DMS79 (cell line): ENCODE data around the gene TFDP2.
"Not testable (repeated sequence)": the region's sequence is repeated elsewhere in the genome, so short reads cannot be mapped to it uniquely, and the experiment has no call there.

Source experiments
- DNase-seq: peaks from one replicate; lab custom pipeline; 2025; lab: John Stamatoyannopoulos, UW

Gene TFDP2

DNA sequence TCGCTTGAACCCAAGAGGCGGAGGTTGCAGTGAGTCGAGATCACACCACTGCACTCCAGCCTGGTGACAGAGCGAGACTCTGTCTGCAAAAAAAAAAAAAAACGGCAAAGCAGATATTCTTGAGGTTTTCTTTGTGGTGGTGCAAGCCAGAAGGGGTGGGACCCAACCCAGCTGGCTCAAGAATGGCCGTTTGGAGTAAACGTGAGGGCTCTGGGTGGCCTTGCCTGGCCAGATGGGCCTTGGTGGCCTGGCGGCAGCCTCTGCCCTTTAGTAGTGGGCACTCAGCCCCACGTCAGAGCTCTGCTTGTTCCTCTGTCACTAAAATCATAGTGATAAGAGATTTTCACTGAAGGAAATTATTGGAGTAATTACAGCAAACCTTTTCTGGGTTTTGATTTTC lies 222.4 kb downstream of the TFDP2 start:
- DNase-seq, result no peak

DNA sequence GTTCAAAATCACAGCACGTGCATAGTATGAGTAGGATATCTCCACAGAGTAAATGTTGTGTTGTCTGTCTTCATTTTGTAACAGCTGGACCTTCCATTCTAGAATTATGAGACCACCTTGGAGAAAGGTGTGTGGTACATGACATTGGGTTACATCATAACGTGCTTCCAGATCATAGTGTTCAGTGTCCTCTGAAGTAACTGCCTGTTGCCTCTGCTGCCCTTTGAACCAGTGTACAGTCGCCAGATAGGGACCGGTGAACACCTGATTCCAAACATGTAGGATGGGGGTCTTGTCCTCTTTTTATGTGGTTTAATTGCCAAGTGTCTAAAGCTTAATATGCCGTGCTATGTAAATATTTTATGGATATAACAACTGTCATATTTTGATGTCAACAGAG lies 223.7 kb downstream of the TFDP2 start:
- not testable (repeated sequence) for DNase-seq

DNA sequence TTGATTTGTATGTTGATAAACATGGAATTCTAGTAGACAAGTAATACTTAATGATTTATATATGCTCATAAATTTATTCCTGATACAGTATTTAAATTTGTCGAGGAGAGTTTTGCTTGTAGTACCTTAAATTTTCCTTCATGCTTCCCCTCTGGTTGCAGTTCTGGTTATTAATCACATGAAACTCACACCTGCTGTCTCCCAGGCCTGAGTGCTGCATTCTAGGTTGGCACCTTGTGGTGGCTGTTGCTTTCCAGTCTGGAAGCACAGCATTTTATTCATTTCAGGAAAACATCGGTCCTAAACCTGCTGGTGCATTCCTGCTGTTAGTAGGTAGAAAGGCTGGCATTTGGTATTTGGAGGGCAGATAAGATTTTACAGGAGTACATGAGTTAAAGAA lies 228.0 kb downstream of the TFDP2 start:
- DNase-seq, result no peak

DNA sequence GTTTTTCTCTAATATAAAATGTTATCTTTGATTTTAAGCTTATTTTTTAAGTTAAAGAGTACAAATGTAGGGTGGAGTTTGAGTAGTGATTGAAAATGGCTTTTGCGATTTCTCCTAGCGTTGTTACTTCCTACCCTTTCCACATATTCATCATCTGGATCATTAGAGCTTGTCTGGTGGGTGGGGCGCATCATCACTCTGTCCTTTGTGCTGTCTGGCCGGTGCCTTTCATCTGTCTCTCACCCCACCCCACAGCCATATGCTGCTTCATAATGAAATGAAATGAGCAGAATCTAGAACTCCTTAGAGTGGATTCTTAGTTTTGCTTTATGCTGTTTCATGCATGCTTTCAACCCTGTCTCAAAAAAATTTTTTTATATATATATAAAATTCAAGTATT lies 228.6 kb downstream of the TFDP2 start:
- no peak for DNase-seq

DNA sequence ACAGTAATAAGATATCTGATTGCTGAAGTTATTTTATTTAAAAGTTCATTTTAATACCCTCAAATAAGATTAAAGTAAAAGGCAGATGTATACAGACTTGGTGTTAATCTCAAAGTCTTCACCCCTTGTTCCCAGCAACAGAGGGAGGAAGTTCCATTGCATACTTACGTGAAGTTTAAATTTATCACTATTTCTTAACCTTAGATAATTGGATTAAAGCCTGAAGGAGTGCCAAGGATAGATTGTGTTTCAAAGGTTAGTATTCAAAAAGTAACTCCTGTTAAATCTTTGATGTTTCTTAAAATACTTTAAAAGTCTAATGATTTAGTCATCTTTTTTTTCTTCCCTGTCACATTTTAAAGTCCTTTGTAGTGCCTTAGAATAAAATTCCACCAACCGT lies 233.6 kb downstream of the TFDP2 start:
- DNase-seq, result no peak

DNA sequence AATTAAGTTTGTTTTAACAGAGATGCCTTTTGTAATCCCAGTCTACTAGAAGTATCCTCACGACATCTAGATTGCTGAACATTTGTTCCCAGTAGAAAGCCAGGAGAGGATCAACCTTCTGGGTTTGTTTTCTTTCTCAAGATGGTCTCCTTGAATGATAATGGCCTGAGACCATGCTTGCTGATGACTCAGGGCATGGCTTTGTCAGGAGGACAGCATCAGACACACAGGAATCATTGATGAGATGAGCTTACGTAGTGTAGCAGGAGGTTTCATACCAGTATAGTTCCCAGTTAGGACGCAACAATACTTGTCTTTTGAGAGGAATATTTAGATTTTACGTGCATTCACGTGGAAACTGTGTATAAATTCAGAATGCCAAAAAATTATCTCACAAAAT lies 234.3 kb downstream of the TFDP2 start:
- DNase-seq, result no peak

DNA sequence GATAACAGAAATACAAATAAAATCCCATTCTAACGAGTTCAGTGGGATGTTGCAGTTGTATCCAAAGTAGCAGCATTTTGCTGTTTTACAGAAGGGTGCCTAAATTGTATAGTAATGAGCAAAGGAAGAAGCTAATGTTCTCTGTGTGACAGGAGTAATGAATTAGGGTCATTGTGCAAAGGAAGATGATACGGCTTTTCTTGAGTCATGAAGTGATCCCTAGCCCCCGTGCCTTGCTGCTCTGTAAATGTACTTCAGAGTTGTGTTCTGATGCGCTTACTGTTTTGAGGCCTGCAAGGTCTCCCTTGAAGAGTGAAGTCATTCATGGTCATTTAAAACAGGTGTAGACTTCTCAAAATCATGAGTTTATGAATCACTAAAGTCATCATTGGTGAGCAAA lies 235.0 kb downstream of the TFDP2 start:
- no peak for DNase-seq

DNA sequence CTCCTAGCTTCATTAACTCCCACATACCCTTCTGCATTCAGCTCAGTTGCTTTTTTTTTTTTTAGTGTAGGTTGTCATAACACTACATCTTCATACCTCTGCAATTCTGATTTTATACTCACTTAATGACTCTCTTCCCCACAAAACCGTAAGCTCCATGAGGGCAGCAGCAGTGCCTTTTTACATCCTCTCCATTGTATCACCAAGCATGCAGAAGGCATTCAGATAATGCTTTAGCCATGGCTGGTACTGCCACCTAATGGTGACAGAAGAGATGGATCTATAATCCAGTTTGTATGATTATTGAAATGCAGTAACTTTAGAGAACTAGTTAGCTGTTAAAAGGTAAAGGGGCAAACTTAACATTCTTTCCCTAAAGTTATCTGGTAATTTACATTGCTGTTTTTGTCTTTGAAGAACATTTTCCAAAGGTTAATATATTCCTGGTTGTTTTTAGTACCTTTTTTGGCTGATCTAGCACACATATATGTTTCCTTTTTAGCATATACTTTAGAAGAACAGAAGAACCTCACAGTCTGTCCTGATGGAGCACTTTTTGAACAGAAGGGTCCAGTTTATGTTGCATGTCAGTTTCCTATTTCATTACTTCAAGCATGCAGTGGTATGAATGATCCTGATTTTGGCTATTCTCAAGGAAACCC lies 236.1 kb downstream of the TFDP2 start:
- no peak for DNase-seq

DNA sequence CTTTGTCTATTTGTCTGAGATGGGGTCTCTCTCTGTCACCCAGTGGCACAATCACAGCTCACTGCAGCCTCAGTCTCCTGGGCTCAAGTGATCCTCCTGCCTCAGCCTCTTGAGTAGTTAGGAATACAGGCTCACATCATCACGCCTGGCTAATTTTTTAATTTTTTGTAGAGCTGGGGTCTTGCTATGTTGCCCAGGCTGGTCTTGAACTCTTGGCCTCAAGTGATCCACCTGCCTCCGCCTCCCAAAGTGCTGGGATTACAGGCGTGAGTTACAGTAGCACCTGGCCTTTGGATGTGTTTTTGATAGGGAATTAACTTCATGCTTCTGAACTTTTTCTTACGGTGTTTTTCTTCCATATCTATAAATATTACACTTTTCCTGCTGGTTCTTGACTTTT lies 239.4 kb downstream of the TFDP2 start:
- not testable (repeated sequence) for DNase-seq

DNA sequence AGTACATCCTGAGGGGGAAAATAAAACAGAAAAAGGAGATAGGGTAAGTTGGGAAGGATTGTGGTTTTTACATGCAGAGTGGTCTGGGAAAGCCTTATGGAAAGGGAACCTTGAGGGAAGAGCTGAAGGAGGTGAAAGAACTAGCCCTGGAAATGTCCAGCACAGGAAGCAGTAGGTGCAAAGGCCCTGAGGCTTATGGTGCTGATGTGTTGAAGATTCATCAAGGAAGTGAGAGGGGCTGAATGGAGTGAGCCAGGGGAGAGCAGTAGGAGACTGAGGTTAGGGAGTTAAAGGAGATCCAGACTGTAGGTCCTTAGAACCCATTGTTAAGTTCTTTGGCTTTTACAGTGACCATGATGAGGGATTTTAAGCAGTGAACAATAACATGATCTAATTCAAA lies 239.9 kb downstream of the TFDP2 start:
- DNase-seq, result no peak

DNA sequence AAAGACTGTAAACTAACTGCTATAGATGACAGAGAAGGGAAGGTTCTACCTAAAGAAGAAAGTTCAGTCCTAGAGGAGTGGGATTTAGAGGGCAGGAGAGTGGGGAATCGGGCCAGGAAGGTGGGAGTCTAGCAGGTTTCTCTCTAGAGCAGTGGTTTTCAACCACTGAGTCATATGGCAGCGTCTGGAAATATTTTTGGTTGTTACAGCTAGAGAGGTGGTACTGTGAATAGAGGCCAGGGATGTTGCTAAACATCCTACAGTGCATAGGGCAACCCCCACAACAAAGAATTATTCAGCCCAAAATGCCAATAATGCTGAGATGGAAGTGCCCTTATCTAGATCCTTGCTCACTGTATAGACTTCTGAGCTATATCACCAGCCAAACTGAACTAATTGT lies 244.2 kb downstream of the TFDP2 start:
- DNase-seq, result no peak

DNA sequence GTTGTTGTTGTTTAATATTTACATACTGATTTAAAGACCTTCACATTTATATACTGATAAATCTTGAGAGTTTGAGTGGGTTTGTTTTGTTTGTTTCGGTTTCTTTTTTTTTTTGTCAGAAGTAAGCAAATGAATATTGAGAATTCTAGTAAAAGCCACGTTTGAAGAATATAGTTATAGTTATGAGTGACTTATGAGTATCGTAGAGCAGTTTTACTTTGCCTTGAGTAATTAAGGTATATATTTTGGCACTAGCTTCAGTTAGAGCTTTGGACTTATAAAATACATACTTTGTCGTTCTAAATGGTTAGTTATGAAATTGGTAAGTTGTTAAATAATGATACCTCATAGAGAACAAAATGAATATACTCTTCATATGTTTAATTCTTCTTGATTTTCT lies 245.1 kb downstream of the TFDP2 start:
- no peak for DNase-seq

DNA sequence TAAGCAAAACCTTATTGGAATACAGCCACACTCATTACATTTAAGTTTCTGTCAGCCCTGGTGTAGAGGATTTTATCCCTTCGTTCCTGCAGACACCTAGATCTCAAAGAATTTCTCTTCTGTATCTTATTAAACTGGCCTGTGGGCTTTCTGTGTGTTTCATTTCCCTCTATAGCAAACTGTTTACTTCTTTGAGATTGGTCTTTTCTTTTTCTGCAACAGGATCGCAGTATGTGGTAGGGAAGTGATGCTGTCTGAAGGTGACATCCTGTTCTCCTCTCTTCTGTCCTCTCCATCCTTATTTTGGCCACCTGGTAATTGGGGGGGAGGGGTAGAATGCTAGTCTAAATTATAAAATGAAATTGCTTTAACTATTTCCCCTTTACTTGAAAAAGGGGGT lies 247.4 kb downstream of the TFDP2 start:
- no peak for DNase-seq

DNA sequence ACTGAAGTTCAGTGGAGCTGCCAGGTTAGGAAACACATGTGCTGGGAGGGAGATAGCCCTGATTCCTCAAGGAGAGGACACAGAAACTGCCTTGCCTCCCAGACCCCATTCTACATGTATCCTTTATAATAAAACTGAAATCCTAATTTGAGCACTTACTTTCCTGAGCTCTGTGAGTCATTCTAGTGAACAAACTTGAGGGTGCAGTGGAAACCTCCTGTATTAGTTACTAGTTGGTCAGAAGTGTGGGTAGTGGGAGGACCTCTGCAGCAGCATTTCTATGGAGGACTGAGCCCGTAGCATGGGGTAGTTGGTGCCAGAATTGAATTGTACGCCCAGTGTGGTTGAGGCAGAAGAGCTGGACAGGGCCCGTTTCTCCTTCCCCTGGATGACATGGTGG lies 249.0 kb downstream of the TFDP2 start:
- no peak for DNase-seq

DNA sequence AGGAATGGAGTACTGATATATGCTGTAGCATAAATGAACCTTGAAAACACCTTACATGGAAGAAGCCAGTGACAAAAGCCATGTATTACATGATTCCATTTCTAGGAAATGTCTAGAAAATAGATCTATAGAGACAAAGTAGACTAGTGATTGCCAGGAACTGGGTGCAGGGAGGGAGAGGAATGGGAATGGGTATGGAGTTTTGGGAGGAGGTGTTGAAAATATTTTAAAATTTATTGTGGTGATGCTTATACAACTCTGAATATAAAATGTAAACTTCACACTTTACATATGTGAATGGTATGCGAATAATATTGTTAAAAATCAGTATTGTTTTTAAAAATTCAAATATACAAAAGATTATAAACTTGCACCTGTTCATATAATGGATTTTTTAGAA lies 250.4 kb downstream of the TFDP2 start:
- no peak for DNase-seq

DNA sequence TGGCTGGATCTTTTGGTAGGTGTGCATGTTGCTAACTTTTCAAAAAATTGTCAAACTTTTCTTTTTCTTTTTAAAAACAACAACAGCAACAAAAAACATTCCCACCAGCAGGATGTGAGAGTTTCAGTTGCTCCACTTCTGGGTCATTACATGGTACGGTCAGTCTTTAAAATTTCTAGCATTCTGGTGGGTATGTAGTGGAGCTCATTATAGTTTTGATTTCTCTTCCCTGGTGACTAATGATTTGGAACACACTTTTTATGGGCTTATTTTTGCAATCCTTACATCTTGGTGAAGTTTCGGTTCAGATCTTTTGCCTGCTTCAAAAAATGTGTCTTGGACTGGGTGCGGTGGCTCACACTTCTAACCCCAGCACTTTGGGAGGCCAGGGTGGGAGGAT lies 253.6 kb downstream of the TFDP2 start:
- DNase-seq, result no peak

DNA sequence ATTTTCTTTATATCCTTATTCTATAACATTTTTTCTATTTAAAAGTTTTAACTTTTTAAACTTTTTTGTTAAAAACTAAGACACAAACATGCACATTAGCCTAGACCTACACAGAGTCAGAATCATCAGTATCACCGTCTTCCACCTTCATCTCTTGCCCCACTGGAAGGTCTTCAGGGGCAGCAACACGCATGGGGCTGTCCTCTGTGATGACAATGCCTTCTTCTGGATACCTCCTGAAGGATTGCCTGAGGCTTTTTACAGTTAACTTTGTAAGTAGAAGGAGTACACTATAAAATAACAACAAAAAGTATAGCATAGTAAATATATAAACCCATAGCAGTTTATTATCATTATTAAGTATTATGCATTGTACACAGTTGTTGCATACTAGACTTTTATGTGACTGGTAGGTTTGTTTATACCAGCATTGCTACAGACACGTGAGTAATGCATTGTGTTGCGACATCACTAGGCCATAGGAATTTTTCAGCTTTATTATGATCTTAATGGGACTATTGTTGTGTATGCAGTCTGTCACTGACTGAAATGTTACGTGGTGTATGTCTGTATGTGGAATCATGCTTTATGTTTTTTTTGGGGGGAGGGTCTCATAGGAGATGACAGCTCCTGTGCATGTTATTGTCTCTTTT lies 254.7 kb downstream of the TFDP2 start:
- DNase-seq, result no peak
